Osteoblast (primary cell): ENCODE results near the gene LIMD2. TPM values are rescaled to one million over a fixed set of nuclear protein-coding genes. Genes with fewer than 3 reads are reported as not detected.

Experiments
- DNase-seq: peaks from one replicate; pipeline ENCODE4 v3.0.0; 2011; ENCODE audit warnings: low spot score, mixed read lengths; ENCODE audit not compliant: insufficient read length; ENCODE audit errors: missing footprints
- H2AFZ ChIP-seq: 2 replicates; pipeline ENCODE4 v1.6.0; 2011; ENCODE audit warnings: mild to moderate bottlenecking, low read length
- H3K27ac ChIP-seq: 2 replicates; pipeline ENCODE4 v1.5.1; 2011; ENCODE audit warnings: mild to moderate bottlenecking, low read depth, low read length, moderate library complexity
- H3K27me3 ChIP-seq: 2 replicates; pipeline ENCODE4 v1.6.0; 2012; ENCODE audit warnings: mild to moderate bottlenecking, control low read depth, inconsistent platforms, low read length, moderate library complexity; ENCODE audit not compliant: insufficient read depth
- H3K36me3 ChIP-seq: 2 replicates; pipeline ENCODE4 v1.5.1; 2011; ENCODE audit warnings: mild to moderate bottlenecking, low read length, control low read depth, moderate library complexity; ENCODE audit not compliant: insufficient read depth
- H3K4me1 ChIP-seq: 2 replicates; pipeline ENCODE4 v1.5.1; 2011; ENCODE audit warnings: mild to moderate bottlenecking, low read length, control low read depth, moderate library complexity; ENCODE audit not compliant: insufficient read depth
- H3K4me2 ChIP-seq: 2 replicates; pipeline ENCODE4 v1.6.0; 2011; ENCODE audit warnings: mild to moderate bottlenecking, low read length; ENCODE audit not compliant: insufficient read depth
- H3K4me3 ChIP-seq: fragments of 200-600 bp; sonication (generic); 3 replicates; pipeline ENCODE4 v1.5.1; 2012; ENCODE audit warnings: mild to moderate bottlenecking, low read length, inconsistent platforms; ENCODE audit not compliant: insufficient read depth
- H3K79me2 ChIP-seq: 2 replicates; pipeline ENCODE4 v1.6.0; 2012; ENCODE audit warnings: mild to moderate bottlenecking, low read length, control low read depth, inconsistent platforms; ENCODE audit not compliant: insufficient read depth
- H3K9me3 ChIP-seq: 2 replicates; pipeline ENCODE4 v1.5.1; 2011; ENCODE audit warnings: low read depth, low read length, control low read depth
- H4K20me1 ChIP-seq: 2 replicates; pipeline ENCODE4 v1.6.0; 2012; ENCODE audit warnings: mild to moderate bottlenecking, low read length, control low read depth; ENCODE audit not compliant: insufficient read depth
- total RNA-seq: library from RNA; depleted of rRNA; stranded (reverse); fragments of >200 nt; gene quantifications from 2 replicates; pipeline ENCODE4 v1.2.3, GENCODE V29; 2012
- TF ChIP-seq, protein P1 (sequence below): IDR thresholded peaks from 2 replicates; pipeline ENCODE4 v1.5.1; 2011; ENCODE audit warnings: mild to moderate bottlenecking, low read depth, low read length, moderate library complexity; ENCODE audit errors: extremely low read depth

The LIMD2 gene
- total RNA-seq, 1 donor = 4.3 TPM

DNA sequence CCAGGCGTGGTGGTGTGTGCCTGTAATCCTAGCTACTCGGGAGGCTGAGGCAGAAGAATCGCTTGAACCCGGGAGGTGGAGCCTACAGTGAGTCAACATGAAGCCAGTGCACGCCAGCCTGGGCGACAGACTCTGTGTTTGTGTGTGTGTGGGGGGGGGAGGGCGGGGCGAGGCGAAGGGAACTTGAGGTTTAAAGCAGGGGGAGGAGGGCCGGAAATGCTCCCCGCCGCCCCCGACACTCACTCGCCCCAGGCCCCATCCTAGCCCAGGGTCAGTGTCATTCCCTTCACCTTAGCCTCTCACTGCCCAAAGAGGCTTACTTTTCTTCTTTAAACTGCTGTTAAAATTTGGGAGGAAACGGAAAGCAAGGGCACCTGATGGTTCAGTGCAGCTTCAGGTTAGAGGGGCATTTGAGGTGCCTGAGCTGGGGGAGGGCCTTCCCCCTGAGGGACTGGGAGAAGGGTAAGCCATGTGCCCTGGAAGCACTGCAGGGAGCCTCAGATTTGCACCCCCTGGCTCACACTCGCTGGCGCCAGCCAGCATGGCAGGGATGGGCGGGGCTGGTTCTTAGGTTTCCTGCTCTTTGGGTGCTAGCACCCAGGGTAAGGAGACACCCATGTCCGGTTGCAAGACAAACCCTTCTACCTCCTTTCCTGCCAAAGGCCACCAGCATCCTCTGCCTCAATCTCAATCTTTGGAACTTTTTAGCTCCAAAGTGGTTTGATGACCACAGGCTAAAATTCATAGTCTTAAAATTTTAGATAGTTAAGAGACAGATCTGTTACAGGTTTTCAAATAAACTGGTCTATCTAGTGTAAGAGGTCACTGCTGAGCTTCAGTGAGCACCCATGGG, 2.2 kb upstream of the LIMD2 start:
- H3K79me2 ChIP-seq = no peaks in the 10 kb centered on the region
- no peaks in the 10 kb centered on the region for H3K9me3 ChIP-seq

DNA sequence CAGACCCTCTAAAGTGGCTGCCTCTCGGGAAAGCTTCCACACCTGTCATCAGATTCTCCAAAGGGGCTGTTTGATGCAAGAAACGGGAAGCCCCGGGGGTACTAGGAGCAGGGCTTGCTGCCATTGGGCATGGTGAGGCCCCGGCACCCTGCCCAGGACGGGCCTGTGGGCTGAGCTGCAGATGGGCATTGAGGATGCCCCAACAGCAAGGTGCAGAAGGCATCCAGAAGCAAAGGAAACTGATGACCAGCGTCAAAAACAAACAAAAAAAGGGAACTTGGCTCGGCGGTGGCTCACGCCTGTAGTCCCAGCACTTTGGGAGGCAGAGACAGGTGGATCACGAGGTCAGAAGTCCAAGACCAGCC, 1.5 kb upstream of the LIMD2 start:
- no peak overlapping the region for H2AFZ ChIP-seq
- H3K36me3 ChIP-seq = peaks cover 11% of the 10 kb centered on the region
- H3K4me1 ChIP-seq = peaks cover 8% of the 10 kb centered on the region
- peak overlapping the region; percentile 57 for H3K4me2 ChIP-seq
- peaks cover 11% of the 10 kb centered on the region for H4K20me1 ChIP-seq
- H3K79me2 ChIP-seq = no peaks in the 10 kb centered on the region
- peak overlapping the region; percentile 49 for H3K4me3 ChIP-seq
- no peaks in the 10 kb centered on the region for H3K9me3 ChIP-seq
- TF ChIP-seq, protein P1, sequence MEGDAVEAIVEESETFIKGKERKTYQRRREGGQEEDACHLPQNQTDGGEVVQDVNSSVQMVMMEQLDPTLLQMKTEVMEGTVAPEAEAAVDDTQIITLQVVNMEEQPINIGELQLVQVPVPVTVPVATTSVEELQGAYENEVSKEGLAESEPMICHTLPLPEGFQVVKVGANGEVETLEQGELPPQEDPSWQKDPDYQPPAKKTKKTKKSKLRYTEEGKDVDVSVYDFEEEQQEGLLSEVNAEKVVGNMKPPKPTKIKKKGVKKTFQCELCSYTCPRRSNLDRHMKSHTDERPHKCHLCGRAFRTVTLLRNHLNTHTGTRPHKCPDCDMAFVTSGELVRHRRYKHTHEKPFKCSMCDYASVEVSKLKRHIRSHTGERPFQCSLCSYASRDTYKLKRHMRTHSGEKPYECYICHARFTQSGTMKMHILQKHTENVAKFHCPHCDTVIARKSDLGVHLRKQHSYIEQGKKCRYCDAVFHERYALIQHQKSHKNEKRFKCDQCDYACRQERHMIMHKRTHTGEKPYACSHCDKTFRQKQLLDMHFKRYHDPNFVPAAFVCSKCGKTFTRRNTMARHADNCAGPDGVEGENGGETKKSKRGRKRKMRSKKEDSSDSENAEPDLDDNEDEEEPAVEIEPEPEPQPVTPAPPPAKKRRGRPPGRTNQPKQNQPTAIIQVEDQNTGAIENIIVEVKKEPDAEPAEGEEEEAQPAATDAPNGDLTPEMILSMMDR = no peak
- no peaks in the 10 kb centered on the region for H3K27me3 ChIP-seq
- peak; percentile 80 for DNase-seq
- H3K27ac ChIP-seq = no peak overlapping the region

More for the DNA sequence above, 2.2 kb upstream of the LIMD2 start:
- Histone ChIP-seq H3K4me3 (no peak overlapping the region), H4K20me1 (peaks cover 8% of the 10 kb centered on the region), H3K27me3 (no peaks in the 10 kb centered on the region), H3K36me3 (peaks cover 11% of the 10 kb centered on the region), H3K4me2 (no peak overlapping the region), H3K4me1 (peaks cover 8% of the 10 kb centered on the region), H2AFZ (no peak overlapping the region), H3K27ac (no peak overlapping the region)
- TF ChIP-seq, protein P1 = no peak
- DNase-seq = peak; percentile 84

DNA sequence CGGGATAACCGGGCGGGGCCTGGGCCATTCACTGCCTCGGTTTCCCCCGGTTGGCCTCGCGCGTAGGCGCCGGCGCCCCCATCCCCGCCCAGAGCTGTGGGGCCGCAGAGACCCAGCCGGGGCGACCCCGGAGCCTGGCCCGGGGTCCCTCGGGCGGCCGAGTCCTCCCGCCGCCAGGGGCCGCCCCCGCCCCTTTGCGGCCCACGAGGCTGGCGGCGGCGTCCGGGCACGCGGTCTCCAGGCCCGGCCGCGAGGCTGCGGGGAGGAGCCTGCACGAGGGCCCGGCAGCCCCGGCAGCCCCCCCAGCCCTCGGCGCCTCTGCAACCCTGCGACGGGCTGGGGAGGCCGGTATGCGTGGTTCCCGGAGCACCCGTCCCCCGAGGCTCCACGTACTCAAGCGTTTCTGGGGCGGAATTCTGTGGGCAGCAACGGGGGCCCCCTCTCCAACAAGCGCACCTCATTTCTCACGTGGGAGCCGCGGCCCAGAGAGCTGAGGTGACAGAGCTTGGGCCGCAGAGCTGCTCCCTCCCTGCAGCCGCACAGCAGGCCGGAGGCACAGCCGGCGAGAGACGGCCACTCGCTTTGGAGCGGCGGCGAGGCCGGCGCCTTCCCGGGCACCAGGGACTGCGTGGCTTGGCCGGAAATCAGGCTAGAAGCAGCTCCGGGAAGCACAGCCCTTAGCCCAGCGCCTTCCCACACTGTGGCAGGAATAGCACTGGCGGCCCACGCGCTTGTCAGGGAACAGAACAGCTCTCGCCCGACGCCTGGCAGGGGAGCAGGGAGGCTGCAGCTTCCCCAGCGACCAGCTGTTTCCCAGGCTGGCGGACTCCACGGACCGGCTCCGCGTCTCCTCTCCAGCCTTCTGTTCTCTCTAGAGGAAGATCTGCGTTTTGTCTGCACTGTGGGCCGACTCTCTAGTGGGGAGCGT, 867 bp upstream of the LIMD2 start:
- peak overlapping the region; percentile 59 for H2AFZ ChIP-seq
- no peaks in the 10 kb centered on the region for H3K27me3 ChIP-seq
- peaks cover 11% of the 10 kb centered on the region for H3K36me3 ChIP-seq
- no peaks in the 10 kb centered on the region for H3K79me2 ChIP-seq
- peak; percentile 96 for DNase-seq
- peaks cover 8% of the 10 kb centered on the region for H3K4me1 ChIP-seq
- TF ChIP-seq, protein P1 = no peak
- peaks cover 11% of the 10 kb centered on the region for H4K20me1 ChIP-seq
- H3K4me2 ChIP-seq = peak overlapping the region; percentile 57
- H3K4me3 ChIP-seq = peak overlapping the region; percentile 71
- H3K27ac ChIP-seq = no peak overlapping the region
- no peaks in the 10 kb centered on the region for H3K9me3 ChIP-seq
